A549 (cell line): ENCODE results near the gene TKTL1.

Source experiments
- CEBPB ChIP-seq, 2 experiments: fragments of >200 bp in 1 of 2; sonication (Bioruptor Twin) in 1 of 2; formaldehyde crosslinking in 1 of 2; IDR thresholded peaks; 2 replicates each; pipeline ENCODE4 v1.6.1; 2012 to 2016
- CHD2 ChIP-seq: fragments of 150-350 bp; IDR thresholded peaks from 2 replicates; pipeline ENCODE4 v1.6.1; 2014; ENCODE audit warnings: low read length; ENCODE audit not compliant: partially characterized antibody
- EP300 ChIP-seq, 2 experiments: fragments of >200 bp; sonication (Bioruptor Twin); formaldehyde crosslinking; IDR thresholded peaks; 2 replicates in 1 of 2; 3 replicates in 1 of 2; pipeline ENCODE4 v1.6.1; 2016 to 2017
- JUNB ChIP-seq: fragments of >200 bp; sonication (Bioruptor Twin); formaldehyde crosslinking; IDR thresholded peaks from 2 replicates; pipeline ENCODE4 v1.6.1; 2016
- MAFK ChIP-seq: fragments of 450-650 bp; IDR thresholded peaks from 2 replicates; pipeline ENCODE4 v1.6.1; 2014; ENCODE audit not compliant: partially characterized antibody
- NPAS2 ChIP-seq: fragments of 250-450 bp; sonication (Bioruptor Pico); IDR thresholded peaks from 2 replicates; pipeline ENCODE4 v1.8.0; 2022; ENCODE audit warnings: mild to moderate bottlenecking, moderate library complexity, borderline replicate concordance
- POLR2A ChIP-seq: IDR thresholded peaks from 2 replicates; pipeline ENCODE4 v1.6.1; 2012; ENCODE audit warnings: mild to moderate bottlenecking, low read length
- RFX5 ChIP-seq: fragments of 450-650 bp; IDR thresholded peaks from 2 replicates; pipeline ENCODE4 v1.7.1; 2014; ENCODE audit warnings: antibody characterized with exemption, mild to moderate bottlenecking, moderate library complexity
- TF ChIP-seq, protein P1 (sequence below): fragments of >200 bp; sonication (Bioruptor Twin); formaldehyde crosslinking; IDR thresholded peaks from 3 replicates; pipeline ENCODE4 v1.5.1; 2016
- TF ChIP-seq, protein P2 (sequence below): fragments of 450-650 bp; IDR thresholded peaks from 2 replicates; pipeline ENCODE4 v1.6.1; 2014; ENCODE audit warnings: antibody characterized with exemption

- TF ChIP-seq, protein P1, sequence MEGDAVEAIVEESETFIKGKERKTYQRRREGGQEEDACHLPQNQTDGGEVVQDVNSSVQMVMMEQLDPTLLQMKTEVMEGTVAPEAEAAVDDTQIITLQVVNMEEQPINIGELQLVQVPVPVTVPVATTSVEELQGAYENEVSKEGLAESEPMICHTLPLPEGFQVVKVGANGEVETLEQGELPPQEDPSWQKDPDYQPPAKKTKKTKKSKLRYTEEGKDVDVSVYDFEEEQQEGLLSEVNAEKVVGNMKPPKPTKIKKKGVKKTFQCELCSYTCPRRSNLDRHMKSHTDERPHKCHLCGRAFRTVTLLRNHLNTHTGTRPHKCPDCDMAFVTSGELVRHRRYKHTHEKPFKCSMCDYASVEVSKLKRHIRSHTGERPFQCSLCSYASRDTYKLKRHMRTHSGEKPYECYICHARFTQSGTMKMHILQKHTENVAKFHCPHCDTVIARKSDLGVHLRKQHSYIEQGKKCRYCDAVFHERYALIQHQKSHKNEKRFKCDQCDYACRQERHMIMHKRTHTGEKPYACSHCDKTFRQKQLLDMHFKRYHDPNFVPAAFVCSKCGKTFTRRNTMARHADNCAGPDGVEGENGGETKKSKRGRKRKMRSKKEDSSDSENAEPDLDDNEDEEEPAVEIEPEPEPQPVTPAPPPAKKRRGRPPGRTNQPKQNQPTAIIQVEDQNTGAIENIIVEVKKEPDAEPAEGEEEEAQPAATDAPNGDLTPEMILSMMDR = no peak
- TF ChIP-seq, protein P2, sequence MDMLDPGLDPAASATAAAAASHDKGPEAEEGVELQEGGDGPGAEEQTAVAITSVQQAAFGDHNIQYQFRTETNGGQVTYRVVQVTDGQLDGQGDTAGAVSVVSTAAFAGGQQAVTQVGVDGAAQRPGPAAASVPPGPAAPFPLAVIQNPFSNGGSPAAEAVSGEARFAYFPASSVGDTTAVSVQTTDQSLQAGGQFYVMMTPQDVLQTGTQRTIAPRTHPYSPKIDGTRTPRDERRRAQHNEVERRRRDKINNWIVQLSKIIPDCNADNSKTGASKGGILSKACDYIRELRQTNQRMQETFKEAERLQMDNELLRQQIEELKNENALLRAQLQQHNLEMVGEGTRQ = no peak
- no peak for TF ChIP-seq CHD2
- TF ChIP-seq MAFK = no peak
- no peak for TF ChIP-seq POLR2A
- no peak for TF ChIP-seq RFX5
- TF ChIP-seq CEBPB (IDR thresholded peaks at IDR 0.05) = no peak
- no peak for TF ChIP-seq EP300 (IDR thresholded peaks at IDR 0.05)
- no peak for TF ChIP-seq NPAS2 (CRISPR knock-in tag)
- TF ChIP-seq JUNB = no peak
Measured at GRCh38 chrX:154357205-154357604, 61.6 kb downstream of the TKTL1 start.
